ENCODE data around the gene ZER1.

ZER1 gene

DNA sequence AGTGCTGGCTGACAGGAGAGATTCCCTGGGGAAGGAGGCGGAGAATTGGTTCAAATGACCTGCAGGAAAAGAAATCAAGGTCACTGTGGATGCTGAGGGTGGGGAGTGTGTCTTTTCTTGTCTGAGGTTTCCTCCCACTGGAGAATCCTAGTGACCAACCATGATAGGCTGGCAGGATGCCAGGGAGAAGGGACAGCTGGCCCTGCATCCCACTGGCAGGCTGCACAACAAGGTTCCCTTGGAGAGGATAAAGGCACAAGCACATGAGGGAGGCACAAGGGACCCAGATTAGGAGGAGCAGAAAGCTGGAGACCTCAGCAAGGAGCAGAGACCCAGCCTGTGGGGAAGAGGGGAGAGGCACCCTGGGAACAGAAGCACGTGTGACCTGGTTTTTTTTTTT, 36.4 kb downstream of the ZER1 start:
- no peak for DNase-seq (ENCODE audit: low read depth)

GRCh38 chr9:128733256-128733655, 38.5 kb downstream of the ZER1 start:
- no peak for DNase-seq (ENCODE audit: low read depth)

DNA sequence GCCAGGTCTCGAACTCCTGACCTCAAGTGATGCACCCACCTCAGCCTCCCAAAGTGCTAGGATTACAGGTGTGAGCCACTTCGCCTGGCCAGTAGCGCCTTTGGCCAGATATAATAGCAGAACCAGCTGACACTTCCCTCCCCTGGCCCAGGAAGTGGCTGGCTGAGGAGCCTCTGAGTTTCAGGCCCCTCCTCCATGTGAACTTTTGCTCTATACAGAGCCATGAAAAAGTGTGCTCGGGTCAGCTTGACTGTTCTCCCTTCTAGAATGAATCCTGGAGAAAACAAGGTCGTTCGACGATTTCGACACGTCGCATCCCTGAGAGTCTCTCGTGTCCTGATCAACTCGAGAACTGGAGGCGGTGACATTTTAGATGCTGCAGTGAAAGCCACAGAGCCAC, 39.2 kb downstream of the ZER1 start:
- no peak for DNase-seq (ENCODE audit: low read depth)

- no peak for DNase-seq (ENCODE audit: low read depth)
Measured at GRCh38 chr9:128731691-128732090, 40.0 kb downstream of the ZER1 start.

DNA sequence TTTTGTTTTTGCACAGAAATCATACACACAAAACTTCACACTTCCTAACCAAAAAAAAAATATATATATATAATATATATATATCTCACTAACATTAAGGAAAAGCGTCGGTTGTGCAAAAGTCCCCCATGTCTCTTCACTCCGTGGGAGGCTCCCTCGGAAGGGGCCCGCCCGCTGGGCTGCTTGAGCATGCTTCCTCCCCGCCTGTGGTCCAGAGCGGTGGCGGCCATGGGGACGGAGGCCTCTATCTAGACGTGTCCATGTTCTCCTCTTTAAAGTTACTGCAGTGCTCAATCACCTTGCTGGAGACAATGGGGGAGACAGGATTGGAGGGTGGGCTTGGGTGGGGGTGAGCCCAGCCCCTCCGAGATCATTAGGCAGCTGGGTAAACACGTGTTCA, 40.6 kb downstream of the ZER1 start:
- no peak for DNase-seq (ENCODE audit: low read depth)

GRCh38 chr9:128729766-128730517, 41.8 kb downstream of the ZER1 start:
- DNase-seq (ENCODE audit: low read depth): no peak

- DNase-seq (ENCODE audit: low read depth): no peak
Measured at GRCh38 chr9:128729302-128729701, 42.4 kb downstream of the ZER1 start.

DNA sequence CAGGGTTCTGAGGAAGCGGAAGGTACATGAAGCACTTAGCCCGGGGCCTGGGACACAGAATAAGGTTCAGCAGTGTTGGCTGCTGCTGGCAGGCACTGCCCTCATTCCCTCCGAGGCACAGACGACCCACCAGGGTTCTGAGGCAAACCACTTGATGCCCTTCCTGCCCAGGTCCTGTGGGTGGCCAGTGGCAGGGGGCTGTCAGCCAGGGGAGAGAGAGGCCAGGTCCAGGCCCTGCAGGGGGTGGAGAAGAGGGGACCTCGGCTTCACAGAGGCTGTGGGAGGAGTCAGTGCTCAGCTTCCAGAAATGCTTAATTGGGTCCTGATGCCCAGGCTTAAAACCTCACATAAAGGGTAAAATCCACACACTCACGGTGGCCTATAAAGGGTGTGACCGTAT, 43.4 kb downstream of the ZER1 start:
- no peak for DNase-seq (ENCODE audit: low read depth)

DNA sequence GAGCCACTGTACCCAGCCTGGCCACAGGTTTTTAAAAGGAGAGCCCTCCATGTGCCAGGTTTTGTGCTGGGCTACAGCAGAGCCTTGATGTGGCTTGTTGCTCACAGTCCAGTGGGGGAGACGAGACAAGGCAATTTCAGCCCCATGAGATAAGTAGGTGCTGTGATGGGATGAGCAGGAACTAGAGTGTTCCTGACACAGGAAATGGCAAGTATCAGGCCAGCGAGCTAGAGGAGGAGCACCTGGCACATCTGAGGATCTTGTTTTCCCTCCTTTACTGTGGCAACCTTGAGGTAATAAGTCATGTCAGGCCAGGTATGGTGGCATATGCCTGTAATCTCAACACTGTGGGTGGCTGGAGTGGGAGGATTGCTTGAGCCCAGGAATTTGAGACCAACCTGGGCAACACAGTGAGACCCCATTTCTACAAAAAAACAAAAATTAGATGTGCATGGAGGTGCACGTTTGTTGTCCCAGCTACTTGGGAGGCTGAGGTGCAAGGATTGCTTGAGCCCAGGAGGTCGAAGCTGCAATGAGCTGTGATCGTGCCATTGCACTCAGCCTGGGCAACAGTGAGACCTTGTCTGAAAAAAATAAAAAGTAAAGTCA, 44.0 kb downstream of the ZER1 start:
- DNase-seq (ENCODE audit: low read depth): no peak

GRCh38 chr9:128724744-128725211, 46.9 kb downstream of the ZER1 start:
- DNase-seq (ENCODE audit: low read depth): no peak

DNA sequence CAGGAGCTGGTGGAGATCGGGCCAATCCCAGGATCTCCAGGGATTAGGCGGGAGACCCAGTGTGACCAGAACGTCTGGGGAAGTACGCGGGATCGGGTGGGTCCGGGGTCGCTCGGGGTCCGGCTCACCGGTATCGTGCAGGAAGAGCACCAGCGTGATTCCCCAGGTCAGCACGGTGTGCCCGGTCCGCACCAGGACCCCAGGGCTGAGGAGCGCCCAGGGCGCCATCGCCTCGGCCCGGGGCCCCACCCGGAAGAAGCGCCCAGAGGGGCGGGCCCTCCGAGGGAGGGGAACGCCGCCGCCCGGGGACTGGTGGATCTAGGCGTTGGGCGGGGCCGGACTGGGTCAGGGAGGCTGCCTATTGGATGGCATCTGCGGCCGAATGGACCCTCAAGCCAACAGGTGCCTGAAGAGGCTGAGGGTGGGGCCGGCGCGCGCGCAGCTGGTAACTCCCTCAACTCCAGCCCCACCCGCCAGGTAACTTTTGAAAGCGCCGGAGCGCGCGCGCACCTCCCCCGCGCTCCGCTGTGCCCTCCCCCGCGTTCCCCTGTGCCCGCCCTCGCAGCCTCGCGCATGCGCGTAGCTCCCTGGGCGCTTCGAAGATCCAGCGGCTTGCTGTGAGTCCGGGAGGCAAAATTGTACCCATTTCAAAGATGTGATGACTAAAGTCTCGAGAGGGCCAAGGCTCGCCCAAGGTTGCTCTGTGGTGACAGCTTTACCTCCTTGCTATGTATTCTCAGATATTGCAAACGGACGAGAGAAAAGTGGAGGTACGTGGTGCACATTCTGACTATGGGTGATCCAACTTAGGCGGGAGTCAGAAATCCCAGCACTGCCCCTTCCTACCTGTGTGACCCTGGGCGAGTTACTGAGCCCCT, 47.6 kb downstream of the ZER1 start, which contains the start of gene ZDHHC12:
Gene ZDHHC12, minus strand, starts transcription at position 262 of the 878 bp plus-strand sequence. Its CDS starts 34 bp downstream, at position 228.
- peak; percentile 97 for DNase-seq (ENCODE audit: low read depth)

- DNase-seq (ENCODE audit: low read depth): no peak
Measured at GRCh38 chr9:128723352-128723865, 48.3 kb downstream of the ZER1 start.

GRCh38 chr9:128722380-128723351, 49.1 kb downstream of the ZER1 start:
- no peak for DNase-seq (ENCODE audit: low read depth)

DNA sequence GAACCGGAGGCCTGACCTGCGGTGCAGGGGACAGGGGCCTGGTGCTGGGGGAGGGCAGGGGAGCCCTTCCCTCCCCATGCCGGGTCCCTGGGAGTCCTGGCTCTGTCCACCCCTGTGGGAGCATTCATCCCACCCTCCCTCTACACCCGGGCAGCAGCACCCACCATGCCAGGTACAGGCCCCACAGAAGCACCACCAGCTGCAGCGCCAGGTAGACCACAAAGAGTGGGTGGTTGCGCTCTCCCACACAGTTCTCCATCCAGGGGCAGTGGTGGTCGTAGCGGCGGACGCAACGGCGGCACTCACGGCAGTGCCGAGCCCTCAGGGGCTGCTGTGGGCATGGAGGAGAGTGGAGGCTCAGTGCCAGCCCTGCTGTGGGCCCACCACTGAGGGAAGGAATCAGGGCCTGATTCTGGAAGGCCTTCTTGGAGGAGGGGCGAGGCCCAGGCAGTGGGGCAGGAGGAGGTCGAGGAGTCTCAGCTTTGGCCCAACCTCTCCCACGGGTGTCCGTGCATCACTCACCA, 50.2 kb downstream of the ZER1 start:
- DNase-seq (ENCODE audit: low read depth): no peak

DNA sequence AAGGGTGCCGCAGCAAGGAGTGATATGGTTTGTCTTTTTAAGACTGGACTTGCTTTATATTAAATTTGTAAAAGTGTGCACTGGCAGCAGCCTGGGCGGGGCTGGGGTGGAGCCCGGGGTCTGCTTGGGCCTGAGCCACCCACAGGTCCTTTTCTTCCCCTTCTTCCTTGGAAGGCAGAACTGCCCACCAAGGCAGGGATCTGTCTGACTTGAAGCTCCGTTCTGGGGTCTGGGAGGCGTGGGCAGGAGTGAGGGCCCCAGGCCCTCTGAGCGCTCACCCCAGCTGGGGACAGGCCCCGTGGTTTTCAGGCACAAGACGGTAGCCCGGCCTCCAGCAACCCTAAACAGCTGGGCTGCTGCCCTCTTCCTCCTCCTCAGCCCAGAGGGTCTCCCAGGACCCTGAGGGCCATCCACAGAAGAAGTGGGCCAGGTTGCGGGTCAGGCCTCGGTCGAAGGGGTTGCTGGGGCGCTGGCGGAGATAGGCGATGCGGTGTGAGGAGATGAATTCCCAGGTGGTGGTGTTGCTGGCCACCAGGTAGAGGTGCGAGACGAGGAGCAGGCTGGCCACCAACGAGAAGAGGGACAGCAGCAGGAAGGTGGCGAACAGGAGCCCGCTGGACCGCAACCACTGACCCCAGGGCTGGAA, 50.8 kb downstream of the ZER1 start:
- DNase-seq (ENCODE audit: low read depth): no peak

DNA sequence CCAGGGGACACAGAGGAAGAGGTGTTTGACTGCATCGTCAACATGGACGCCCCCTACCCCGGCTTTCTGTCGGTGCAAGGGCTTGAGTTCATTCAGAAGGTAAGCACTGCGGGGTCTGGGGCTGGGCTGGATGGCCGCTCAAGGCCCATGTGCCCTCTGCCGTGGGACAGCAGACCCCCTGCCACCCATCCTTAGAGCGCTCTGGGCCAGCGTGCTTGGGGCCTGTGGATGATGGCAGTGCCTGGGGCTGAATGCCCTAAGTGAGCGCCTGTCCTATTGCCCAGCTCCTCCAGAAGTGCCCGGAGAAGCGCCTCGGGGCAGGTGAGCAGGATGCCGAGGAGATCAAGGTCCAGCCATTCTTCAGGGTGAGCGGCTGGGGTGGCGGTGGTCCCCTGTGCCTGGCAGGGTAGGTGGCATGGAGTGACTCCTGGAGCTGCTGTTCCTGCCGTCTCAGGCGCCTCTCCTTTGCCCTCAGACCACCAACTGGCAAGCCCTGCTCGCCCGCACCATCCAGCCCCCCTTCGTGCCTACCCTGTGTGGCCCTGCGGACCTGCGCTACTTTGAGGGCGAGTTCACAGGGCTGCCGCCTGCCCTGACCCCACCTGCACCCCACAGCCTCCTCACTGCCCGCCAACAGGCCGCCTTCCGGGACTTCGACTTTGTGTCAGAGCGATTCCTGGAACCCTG, 51.7 kb downstream of the ZER1 start:
- DNase-seq (ENCODE audit: low read depth): no peak

- DNase-seq (ENCODE audit: low read depth): no peak
Measured at GRCh38 chr9:128718475-128718874, 53.3 kb downstream of the ZER1 start.

- DNase-seq (ENCODE audit: low read depth): no peak
Measured at GRCh38 chr9:128718047-128718446, 53.7 kb downstream of the ZER1 start.

DNA sequence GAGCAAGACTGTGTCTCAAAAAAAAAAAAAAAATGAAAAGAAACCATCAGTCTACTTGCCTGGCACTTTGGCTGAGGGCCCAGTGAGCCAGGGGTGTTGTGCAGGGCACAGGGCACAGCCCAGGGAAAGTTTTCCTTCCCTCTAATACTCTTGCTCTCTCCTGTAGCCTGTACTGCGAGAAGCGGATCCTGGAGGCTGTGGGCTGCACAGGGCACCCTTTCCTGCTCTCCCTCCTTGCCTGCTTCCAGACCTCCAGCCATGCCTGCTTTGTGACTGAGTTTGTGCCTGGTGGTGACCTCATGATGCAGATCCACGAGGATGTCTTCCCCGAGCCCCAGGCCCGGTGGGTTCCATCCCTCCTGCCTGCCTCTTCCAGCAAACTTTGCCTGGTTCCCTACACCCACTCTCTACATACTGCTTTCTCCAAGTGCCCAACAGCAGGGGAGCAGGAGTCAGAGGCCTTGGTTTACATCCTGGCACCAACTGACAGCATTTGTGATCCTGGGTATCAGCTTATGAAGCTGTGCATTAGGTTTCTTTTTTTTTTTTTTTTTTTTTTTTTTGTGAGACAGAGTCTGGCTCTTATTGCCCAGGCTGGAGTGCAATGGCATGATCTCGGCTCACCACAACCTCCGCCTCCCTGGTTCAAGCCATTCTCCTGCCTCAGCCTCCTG, 55.0 kb downstream of the ZER1 start:
- DNase-seq (ENCODE audit: low read depth): no peak
